Measurements from ENCODE around the gene MMP1.

MMP1 gene

GRCh38 chr11:102771351-102771750 lies 26.6 kb downstream of the MMP1 start:
- Histone ChIP-seq H2AFZ (ENCODE audit: low read length) (no peak overlapping the region), H3K4me3 (ENCODE audit: low read length, poor library complexity, severe bottlenecking) (no peak overlapping the region), H3K36me3 (ENCODE audit: insufficient read depth, low read length) (no peaks in the 10 kb centered on the region), H3K9ac (ENCODE audit: low read depth, low read length, poor library complexity, severe bottlenecking) (no peak overlapping the region), H4K20me1 (ENCODE audit: insufficient read depth, low read length, poor library complexity, severe bottlenecking) (no peaks in the 10 kb centered on the region), H3K79me2 (ENCODE audit: insufficient read depth, low read length) (no peaks in the 10 kb centered on the region), H3K9me2 (replicated peaks; ENCODE audit: low read depth, low read length) (no peaks in the 10 kb centered on the region), H3K27me3 (ENCODE audit: insufficient read depth, low read length, poor library complexity, severe bottlenecking) (no peaks in the 10 kb centered on the region), H3K9me3 (ENCODE audit: insufficient read depth, low read depth, low read length) (no peaks in the 10 kb centered on the region), H3F3A (ENCODE audit: low read depth) (no peaks in the 10 kb centered on the region), H3K4me2 (ENCODE audit: low read depth, low read length, poor library complexity, severe bottlenecking) (no peak overlapping the region), H3K4me1 (ENCODE audit: insufficient read depth, low read length, poor library complexity, severe bottlenecking) (no peaks in the 10 kb centered on the region)
- TF ChIP-seq, protein P1, sequence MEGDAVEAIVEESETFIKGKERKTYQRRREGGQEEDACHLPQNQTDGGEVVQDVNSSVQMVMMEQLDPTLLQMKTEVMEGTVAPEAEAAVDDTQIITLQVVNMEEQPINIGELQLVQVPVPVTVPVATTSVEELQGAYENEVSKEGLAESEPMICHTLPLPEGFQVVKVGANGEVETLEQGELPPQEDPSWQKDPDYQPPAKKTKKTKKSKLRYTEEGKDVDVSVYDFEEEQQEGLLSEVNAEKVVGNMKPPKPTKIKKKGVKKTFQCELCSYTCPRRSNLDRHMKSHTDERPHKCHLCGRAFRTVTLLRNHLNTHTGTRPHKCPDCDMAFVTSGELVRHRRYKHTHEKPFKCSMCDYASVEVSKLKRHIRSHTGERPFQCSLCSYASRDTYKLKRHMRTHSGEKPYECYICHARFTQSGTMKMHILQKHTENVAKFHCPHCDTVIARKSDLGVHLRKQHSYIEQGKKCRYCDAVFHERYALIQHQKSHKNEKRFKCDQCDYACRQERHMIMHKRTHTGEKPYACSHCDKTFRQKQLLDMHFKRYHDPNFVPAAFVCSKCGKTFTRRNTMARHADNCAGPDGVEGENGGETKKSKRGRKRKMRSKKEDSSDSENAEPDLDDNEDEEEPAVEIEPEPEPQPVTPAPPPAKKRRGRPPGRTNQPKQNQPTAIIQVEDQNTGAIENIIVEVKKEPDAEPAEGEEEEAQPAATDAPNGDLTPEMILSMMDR (conservative IDR thresholded peaks at IDR 0.05; ENCODE audit: low read length): no peak
- no peak for TF ChIP-seq EZH2phosphoT487 (IDR thresholded peaks at IDR 0.05; ENCODE audit: borderline replicate concordance)

DNA sequence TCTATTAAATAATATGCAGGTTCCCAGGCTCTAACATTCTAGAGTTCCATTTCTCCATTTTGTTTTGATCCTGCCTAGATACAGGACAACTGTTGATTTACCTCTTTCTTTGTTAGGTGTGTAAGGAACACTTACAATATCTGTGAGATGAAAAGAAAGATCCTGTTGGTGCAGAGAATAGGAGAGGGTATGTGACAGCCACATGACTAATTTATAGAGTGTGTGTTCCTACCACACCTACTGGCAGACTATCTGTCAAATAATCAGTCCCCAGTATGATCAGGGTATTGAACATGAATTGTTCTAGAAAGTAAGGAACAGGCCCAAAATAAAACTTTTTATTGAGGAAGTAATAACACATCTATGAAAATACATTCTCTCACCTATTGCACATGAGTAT lies 27.8 kb downstream of the MMP1 start:
- no peak overlapping the region for H3K4me3 ChIP-seq (ENCODE audit: low read length, poor library complexity, severe bottlenecking)
- no peak overlapping the region for H3K9ac ChIP-seq (ENCODE audit: low read depth, low read length, poor library complexity, severe bottlenecking)
- no peaks in the 10 kb centered on the region for H3K36me3 ChIP-seq (ENCODE audit: insufficient read depth, low read length)
- no peak overlapping the region for H3K4me2 ChIP-seq (ENCODE audit: low read depth, low read length, poor library complexity, severe bottlenecking)
- H3F3A ChIP-seq (ENCODE audit: low read depth): no peaks in the 10 kb centered on the region
- no peaks in the 10 kb centered on the region for H4K20me1 ChIP-seq (ENCODE audit: insufficient read depth, low read length, poor library complexity, severe bottlenecking)
- H3K9me3 ChIP-seq (ENCODE audit: insufficient read depth, low read depth, low read length): no peaks in the 10 kb centered on the region
- TF ChIP-seq, protein P1 (conservative IDR thresholded peaks at IDR 0.05; ENCODE audit: low read length): no peak
- TF ChIP-seq EZH2phosphoT487 (IDR thresholded peaks at IDR 0.05; ENCODE audit: borderline replicate concordance): no peak
- no peaks in the 10 kb centered on the region for H3K79me2 ChIP-seq (ENCODE audit: insufficient read depth, low read length)
- no peaks in the 10 kb centered on the region for H3K27me3 ChIP-seq (ENCODE audit: insufficient read depth, low read length, poor library complexity, severe bottlenecking)
- H3K4me1 ChIP-seq (ENCODE audit: insufficient read depth, low read length, poor library complexity, severe bottlenecking): no peaks in the 10 kb centered on the region
- no peaks in the 10 kb centered on the region for H3K9me2 ChIP-seq (replicated peaks; ENCODE audit: low read depth, low read length)
- no peak overlapping the region for H2AFZ ChIP-seq (ENCODE audit: low read length)

DNA sequence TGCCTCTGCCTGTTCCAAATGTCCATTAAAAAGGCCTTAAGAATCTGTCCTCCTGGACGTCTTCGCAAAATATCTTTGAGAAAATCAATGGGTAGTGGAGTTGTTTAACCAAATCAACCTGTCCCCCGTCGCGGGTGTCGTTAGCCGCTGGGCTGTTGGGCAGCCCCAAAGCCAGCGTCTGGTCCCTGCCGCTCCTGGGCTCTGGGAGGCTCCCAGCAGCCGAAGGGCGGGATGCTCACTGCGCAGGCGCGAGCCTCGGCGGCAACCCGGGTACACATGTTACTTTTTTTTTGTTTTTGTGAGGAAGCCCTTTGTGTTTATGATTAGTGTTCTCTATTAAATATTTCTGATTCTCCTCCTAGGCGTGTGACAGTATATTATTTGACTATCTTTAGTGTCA lies 30.2 kb downstream of the MMP1 start:
- no peaks in the 10 kb centered on the region for H3K9me3 ChIP-seq (ENCODE audit: insufficient read depth, low read depth, low read length)
- H3K9ac ChIP-seq (ENCODE audit: low read depth, low read length, poor library complexity, severe bottlenecking): no peak overlapping the region
- H3K4me1 ChIP-seq (ENCODE audit: insufficient read depth, low read length, poor library complexity, severe bottlenecking): no peaks in the 10 kb centered on the region
- H3K9me2 ChIP-seq (replicated peaks; ENCODE audit: low read depth, low read length): no peaks in the 10 kb centered on the region
- H3K4me2 ChIP-seq (ENCODE audit: low read depth, low read length, poor library complexity, severe bottlenecking): no peak overlapping the region
- H3K36me3 ChIP-seq (ENCODE audit: insufficient read depth, low read length): no peaks in the 10 kb centered on the region
- H3K4me3 ChIP-seq (ENCODE audit: low read length, poor library complexity, severe bottlenecking): no peak overlapping the region
- no peaks in the 10 kb centered on the region for H3K27me3 ChIP-seq (ENCODE audit: insufficient read depth, low read length, poor library complexity, severe bottlenecking)
- no peaks in the 10 kb centered on the region for H3K79me2 ChIP-seq (ENCODE audit: insufficient read depth, low read length)
- TF ChIP-seq, protein P1 (conservative IDR thresholded peaks at IDR 0.05; ENCODE audit: low read length): no peak
- no peak for TF ChIP-seq EZH2phosphoT487 (IDR thresholded peaks at IDR 0.05; ENCODE audit: borderline replicate concordance)
- no peaks in the 10 kb centered on the region for H3F3A ChIP-seq (ENCODE audit: low read depth)
- H2AFZ ChIP-seq (ENCODE audit: low read length): no peak overlapping the region
- no peaks in the 10 kb centered on the region for H4K20me1 ChIP-seq (ENCODE audit: insufficient read depth, low read length, poor library complexity, severe bottlenecking)

All from Loucy (cell line).